OCI-LY7 (cell line): ENCODE results near the gene FKBP11. TPM values are rescaled to one million over a fixed set of nuclear protein-coding genes. Genes with fewer than 3 reads are reported as not detected.

ENCODE experiments used
- BruUV-seq: library from RNA; stranded (reverse); fragments of 400-500 nt; replicated peaks from 2 replicates; lab custom pipeline; 2021; lab: Mats Ljungman, UMichigan
- CTCF ChIA-PET: fragments of 300-600 bp; sonication (Branson Sonifier 250); formaldehyde crosslinking; loops from one replicate; lab custom pipeline; 2022; ENCODE audit warnings: antibody characterized with exemption; ENCODE audit not compliant: unreplicated experiment; lab: Charles Lee
- POLR2A ChIA-PET: fragments of 300-600 bp; sonication (Branson Sonifier 250); formaldehyde crosslinking; loops from one replicate; lab custom pipeline; 2022; ENCODE audit warnings: antibody characterized with exemption; lab: Charles Lee
- DNase-seq: peaks from one replicate; pipeline ENCODE4 v3.0.0-alpha.2; 2015; ENCODE audit warnings: low spot score
- H2AFZ ChIP-seq: fragments of 200-600 bp; sonication (generic), shearing (Covaris generic); 2 replicates; pipeline ENCODE4 v1.6.1; 2014; ENCODE audit warnings: mild to moderate bottlenecking, antibody characterized with exemption, low read length, moderate library complexity
- H3K27ac ChIP-seq: fragments of 200-600 bp; sonication (generic); 2 replicates; pipeline ENCODE4 v1.5.1; 2014; ENCODE audit warnings: mixed run types, low read depth, mild to moderate bottlenecking, moderate library complexity, low read length, inconsistent platforms; ENCODE audit not compliant: poor library complexity, severe bottlenecking
- H3K36me3 ChIP-seq: fragments of 200-600 bp; sonication (generic); 2 replicates; pipeline ENCODE4 v1.6.1; 2014; ENCODE audit warnings: mild to moderate bottlenecking, antibody characterized with exemption, low read length, moderate library complexity, mixed read lengths; ENCODE audit not compliant: insufficient read depth
- H3K4me1 ChIP-seq: fragments of 200-600 bp; sonication (generic); 2 replicates; pipeline ENCODE4 v1.5.1; 2014; ENCODE audit warnings: mild to moderate bottlenecking, low read length; ENCODE audit not compliant: insufficient read depth, poor library complexity, severe bottlenecking
- H3K4me2 ChIP-seq: fragments of 200-600 bp; sonication (generic); 2 replicates; pipeline ENCODE4 v1.6.1; 2014; ENCODE audit warnings: mild to moderate bottlenecking, low read length
- H3K4me3 ChIP-seq: fragments of 200-600 bp; sonication (generic); 2 replicates; pipeline ENCODE4 v1.5.1; 2014; ENCODE audit warnings: mild to moderate bottlenecking, low read depth, low read length; ENCODE audit not compliant: poor library complexity, severe bottlenecking
- H3K79me2 ChIP-seq: fragments of 200-600 bp; sonication (generic); 2 replicates; pipeline ENCODE4 v1.6.1; 2016; ENCODE audit warnings: low read depth, mild to moderate bottlenecking, low read length, moderate library complexity, mixed read lengths; ENCODE audit not compliant: insufficient read depth
- H3K9me2 ChIP-seq: fragments of 200-600 bp; sonication (generic); 2 replicates; pipeline ENCODE4 v1.6.1; 2016; ENCODE audit warnings: mild to moderate bottlenecking, low read length, mixed read lengths; ENCODE audit not compliant: insufficient read depth
- H3K9me3 ChIP-seq: fragments of 200-600 bp; sonication (generic); 2 replicates; pipeline ENCODE4 v1.6.1; 2014; ENCODE audit warnings: mild to moderate bottlenecking, mixed run types, low read length, mixed read lengths
- H4K20me1 ChIP-seq: fragments of 200-600 bp; sonication (generic); 2 replicates; pipeline ENCODE4 v1.6.1; 2014; ENCODE audit warnings: mild to moderate bottlenecking, antibody characterized with exemption, low read length, moderate library complexity, mixed read lengths; ENCODE audit not compliant: insufficient read depth
- CTCF ChIP-seq: fragments of 200-600 bp; sonication (generic); conservative IDR thresholded peaks from 2 replicates; pipeline ENCODE4 v1.5.1; 2014; ENCODE audit warnings: mild to moderate bottlenecking, antibody characterized with exemption, low read length, moderate library complexity, mixed read lengths
- EZH2phosphoT487 ChIP-seq: fragments of 200-600 bp; sonication (generic); IDR thresholded peaks from 2 replicates; pipeline ENCODE4 v1.6.1; 2018; ENCODE audit warnings: low read depth, borderline replicate concordance, mild to moderate bottlenecking, mixed run types, antibody characterized with exemption, low read length, moderate library complexity, mixed read lengths
- intact Hi-C: fragments of 100-400 bp; cut with micrococcal nuclease; formaldehyde crosslinking; loops from one replicate; pipeline ENCODE4 v1.10.0; 2022; ENCODE audit not compliant: unreplicated experiment
- total RNA-seq, 2 experiments: library from RNA; depleted of rRNA in 1 of 2; stranded (reverse); fragments of >200 nt in 1 of 2; shearing (Covaris generic) in 1 of 2; gene quantifications; 2 replicates each; pipeline ENCODE4 v1.2.3, GENCODE V29; 2014 to 2022

Gene FKBP11
- total RNA-seq, 2 experiments from 2014 or later, result 18.7 to 66.2 TPM

DNA sequence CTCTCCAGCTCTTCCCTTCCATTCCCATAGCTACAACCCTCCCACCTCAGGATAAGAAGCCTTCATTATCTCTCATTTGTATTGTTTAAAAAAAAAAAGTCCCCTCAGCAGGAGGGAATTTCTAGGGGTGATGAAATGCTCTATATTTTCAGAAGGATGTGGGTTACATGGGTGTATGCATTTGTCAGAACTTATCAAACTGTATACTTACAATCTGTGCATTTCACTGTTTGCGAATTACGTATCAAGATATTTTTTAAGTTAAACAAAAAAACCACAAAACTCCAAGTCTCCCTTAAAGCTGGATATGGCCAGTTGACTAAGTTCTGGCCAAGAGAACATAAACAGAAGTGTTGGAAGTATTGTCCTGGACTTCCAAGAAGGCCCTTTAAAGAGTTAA is 2.0 kb upstream of the FKBP11 start:
- no peaks in the 10 kb centered on the region for H3K79me2 ChIP-seq
- no peaks in the 10 kb centered on the region for H3K9me3 ChIP-seq
- H3K27ac ChIP-seq, result no peak overlapping the region
- H3K4me2 ChIP-seq, result no peak overlapping the region
- no peaks in the 10 kb centered on the region for H3K9me2 ChIP-seq
- ChIA-PET POLR2A (interaction anchor here (0.6 to 0.7 kb wide), 3 partner anchors 28 to 270 kb away, joined by 3 to 8 read pairs (median 7); partner anchors contain the start of gene RND1), CTCF (no interaction called here)
- H2AFZ ChIP-seq, result no peak overlapping the region
- TF ChIP-seq CTCF (no peak), EZH2phosphoT487 (no peak)
- H3K4me1 ChIP-seq, result peaks cover 14% of the 10 kb centered on the region
- H3K36me3 ChIP-seq, result peaks cover 46% of the 10 kb centered on the region
- no peaks in the 10 kb centered on the region for H4K20me1 ChIP-seq
- BruUV-seq, result no TSS peak
- H3K4me3 ChIP-seq, result no peak overlapping the region
- intact Hi-C loops, result no loop called here
- DNase-seq, result no peak

DNA sequence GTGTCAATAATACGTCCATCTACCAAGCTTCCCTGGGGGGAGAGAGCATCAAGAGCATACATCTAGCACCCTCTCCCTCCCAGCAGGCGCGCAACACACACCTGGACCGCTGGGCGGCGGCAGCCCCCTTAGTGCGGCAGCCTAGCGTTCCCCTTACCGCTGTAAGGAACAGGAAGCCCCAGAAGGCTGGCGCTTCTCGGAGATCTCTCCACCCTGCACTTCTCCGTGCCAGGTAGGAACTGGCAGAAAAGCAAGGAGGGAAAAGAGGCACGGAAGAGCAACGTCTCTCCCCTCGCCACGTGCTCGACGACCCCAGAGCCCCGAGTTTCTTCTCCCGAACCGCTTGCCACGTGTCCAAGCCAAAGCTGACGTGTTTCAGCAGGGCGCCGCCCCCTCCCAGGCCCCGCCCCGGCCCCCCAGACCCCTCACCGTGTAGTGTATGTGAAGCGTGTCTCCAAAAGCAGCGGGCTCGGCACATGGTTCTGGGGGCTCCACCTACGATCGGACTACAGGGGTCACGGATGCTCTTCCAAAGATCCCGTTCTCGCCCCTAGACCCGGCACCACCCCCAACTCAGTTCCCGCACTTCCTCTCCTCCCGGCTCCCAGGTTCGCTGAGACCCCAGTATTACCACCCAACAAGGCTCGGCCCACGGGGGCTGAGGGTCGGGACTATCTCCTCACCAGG is 532 bp downstream of the FKBP11 start:
- H3K4me3 ChIP-seq, result peak overlapping the region; percentile 82
- intact Hi-C loops, result loop anchor here (1.0 to 2.0 kb wide), 4 partner anchors 12 to 64 kb away; partner anchors contain the start of genes ARF3 and WNT1
- no TSS peak for BruUV-seq
- H3K27ac ChIP-seq, result peak overlapping the region; percentile 46
- ChIA-PET POLR2A (interaction anchor here (0.6 to 2.8 kb wide), 5 partner anchors 14 to 84 kb away, joined by 3 to 14 read pairs (median 5); partner anchors contain the start of genes ARF3 and DDX23), CTCF (interaction anchor here (0.7 to 1.2 kb wide), 5 partner anchors 12 to 59 kb away, joined by 3 to 5 read pairs (median 3); partner anchors contain the start of gene ARF3)
- H3K4me2 ChIP-seq, result peak overlapping the region; percentile 78
- TF ChIP-seq CTCF, result peak; percentile 91
- TF ChIP-seq EZH2phosphoT487, result no peak
- peak; percentile 89 for DNase-seq
- peaks cover 14% of the 10 kb centered on the region for H3K4me1 ChIP-seq
- no peaks in the 10 kb centered on the region for H3K9me2 ChIP-seq
- peaks cover 31% of the 10 kb centered on the region for H3K36me3 ChIP-seq
- peak overlapping the region; percentile 84 for H2AFZ ChIP-seq
- H4K20me1 ChIP-seq, result no peaks in the 10 kb centered on the region
- no peaks in the 10 kb centered on the region for H3K9me3 ChIP-seq
- H3K79me2 ChIP-seq, result no peaks in the 10 kb centered on the region

DNA sequence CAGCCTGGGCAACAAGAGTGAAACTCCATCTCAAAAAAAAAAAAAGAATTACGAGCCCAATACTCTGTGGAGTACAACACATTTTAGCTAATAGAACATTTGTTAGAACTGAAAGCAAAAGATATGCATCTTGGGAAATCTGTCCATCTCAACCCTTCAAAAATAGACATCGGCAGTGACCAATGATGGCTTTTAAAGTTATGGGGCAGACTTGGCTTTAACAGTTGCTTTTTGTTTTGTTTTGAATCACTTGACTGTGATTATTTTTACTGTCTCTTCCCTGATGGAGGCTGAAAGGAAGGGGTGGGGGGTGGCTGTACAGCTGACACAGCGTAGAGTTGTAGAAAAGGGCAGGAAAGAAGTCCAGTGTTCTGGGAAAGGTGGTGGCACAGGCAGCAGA is 2.2 kb downstream of the FKBP11 start:
- Histone ChIP-seq H3K4me1 (peaks cover 16% of the 10 kb centered on the region), H3K4me3 (no peak overlapping the region), H2AFZ (no peak overlapping the region), H3K9me3 (no peaks in the 10 kb centered on the region), H3K27ac (no peak overlapping the region), H3K9me2 (no peaks in the 10 kb centered on the region), H3K4me2 (no peak overlapping the region), H4K20me1 (no peaks in the 10 kb centered on the region), H3K36me3 (peaks cover 24% of the 10 kb centered on the region), H3K79me2 (no peaks in the 10 kb centered on the region)
- no peak for DNase-seq
- CTCF ChIA-PET, result interaction anchor here (0.6 kb wide), 1 partner anchor 19 kb away, joined by 3 read pairs; no protein-coding TSS in a partner anchor
- no peak for TF ChIP-seq EZH2phosphoT487
- TF ChIP-seq CTCF, result no peak
- intact Hi-C loops, result no loop called here
- POLR2A ChIA-PET, result interaction anchor here (1.0 kb wide), 1 partner anchor 71 kb away, joined by 3 read pairs; no protein-coding TSS in a partner anchor
- BruUV-seq, result no TSS peak
